GM19468 (cell line): Measurements from ENCODE around the gene MORF4L1.
A peak's percentile ranks its signal among the peaks of the same experiment; 100 is the strongest.
"Not testable (repeated sequence)": the region's sequence is repeated elsewhere in the genome, so short reads cannot be mapped to it uniquely, and the experiment has no call there.

Experiments
- ATAC-seq: cut with Tn5 transposase; IDR thresholded peaks from one replicate; pipeline ENCODE4 v1.9.1; 2021; ENCODE audit warnings: mild to moderate bottlenecking, moderate library complexity, moderate number of reproducible peaks; ENCODE audit not compliant: unreplicated experiment; ENCODE audit errors: extremely low read depth

Gene MORF4L1

GRCh38 chr15:78854833-78855372 lies 17.8 kb upstream of the MORF4L1 start:
- ATAC-seq, result no peak

- ATAC-seq, result no peak
These were observed 16.9 kb upstream of the MORF4L1 start for GRCh38 chr15:78855746-78856145.

- ATAC-seq, result peak; percentile 70
These were observed 12.5 kb upstream of the MORF4L1 start for GRCh38 chr15:78859971-78860719.

GRCh38 chr15:78865585-78865984 lies 7.1 kb upstream of the MORF4L1 start:
- not testable (repeated sequence) for ATAC-seq

GRCh38 chr15:78866031-78866430 lies 6.7 kb upstream of the MORF4L1 start:
- not testable (repeated sequence) for ATAC-seq

DNA sequence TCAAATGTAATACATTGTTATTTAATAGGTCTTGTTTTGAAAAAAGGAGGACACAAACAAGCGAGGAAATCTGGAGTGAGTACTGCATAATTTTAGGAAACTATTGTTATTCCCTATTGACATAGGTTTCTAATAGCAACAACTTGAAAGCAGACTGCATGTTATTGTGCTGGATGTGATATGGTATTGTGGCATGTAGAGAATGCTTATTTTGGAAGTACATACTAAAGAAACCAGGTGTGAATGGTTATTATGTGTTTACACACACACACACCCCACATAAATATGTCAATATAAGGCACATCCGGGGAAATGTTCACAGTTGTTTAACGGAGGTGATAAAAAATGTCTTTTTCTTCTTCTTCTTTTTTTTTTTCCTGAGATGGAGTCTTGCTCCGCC lies 5.9 kb upstream of the MORF4L1 start:
- no peak for ATAC-seq

- no peak for ATAC-seq
These were observed 4.3 kb upstream of the MORF4L1 start for GRCh38 chr15:78868366-78868765.

DNA sequence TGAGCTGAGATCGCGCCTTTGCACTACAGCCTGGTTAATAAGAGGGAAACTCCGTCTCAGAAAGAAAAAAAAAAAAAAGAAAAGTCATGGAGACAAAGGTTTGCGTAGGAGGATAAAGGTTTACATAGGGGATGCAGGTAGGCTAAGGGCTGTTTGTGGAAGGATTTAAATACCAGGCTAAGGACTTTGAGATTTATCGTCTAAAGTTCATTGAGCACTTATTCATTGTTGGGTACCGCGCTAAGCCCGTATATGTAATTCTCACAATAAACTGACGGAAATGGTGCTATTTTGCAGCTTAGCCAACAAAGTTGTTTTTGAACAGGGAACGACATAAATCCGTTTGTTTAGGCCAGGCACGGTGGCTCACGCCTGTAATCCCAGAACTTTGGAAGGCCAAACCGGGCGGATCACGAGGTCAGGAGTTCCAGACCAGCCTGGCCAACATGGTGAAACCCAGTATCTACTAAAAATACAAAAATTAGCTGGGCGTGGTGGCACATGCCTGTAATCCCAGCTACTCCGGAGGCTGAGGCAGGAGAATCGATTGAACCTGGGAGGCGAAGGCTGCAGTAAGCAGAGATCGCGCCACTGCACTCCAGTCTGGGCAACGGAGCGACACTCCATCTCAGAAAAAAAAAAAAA lies 1.1 kb upstream of the MORF4L1 start:
- ATAC-seq, result not testable (repeated sequence)

- peak; percentile 44 for ATAC-seq
These were observed 492 bp downstream of the MORF4L1 start for GRCh38 chr15:78872972-78873792.

GRCh38 chr15:78873793-78874765 lies 1.4 kb downstream of the MORF4L1 start:
- ATAC-seq, result no peak

- no peak for ATAC-seq
These were observed 2.6 kb downstream of the MORF4L1 start for GRCh38 chr15:78875107-78875914.

DNA sequence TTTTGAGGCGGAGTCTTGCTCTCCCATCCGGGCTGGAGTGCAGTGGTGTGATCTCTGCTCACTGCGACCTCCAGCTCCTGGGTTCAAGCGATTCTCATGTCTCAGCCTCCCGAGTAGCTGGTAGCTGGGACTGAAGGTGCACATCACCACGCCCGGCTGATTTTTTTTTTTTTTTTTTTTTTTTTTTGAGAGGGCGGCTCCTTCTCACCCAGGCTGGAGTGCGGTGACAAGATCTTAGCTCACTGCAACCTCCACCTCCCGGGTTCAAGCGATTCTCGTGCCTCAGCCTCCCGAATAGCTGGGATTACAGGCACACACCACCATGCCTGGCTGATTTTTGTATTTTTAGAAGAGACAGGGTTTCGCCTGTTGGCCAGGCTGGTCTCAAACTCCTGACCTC lies 4.3 kb downstream of the MORF4L1 start:
- ATAC-seq, result not testable (repeated sequence)

- ATAC-seq, result no peak
These were observed 5.7 kb downstream of the MORF4L1 start for GRCh38 chr15:78878356-78878755.

DNA sequence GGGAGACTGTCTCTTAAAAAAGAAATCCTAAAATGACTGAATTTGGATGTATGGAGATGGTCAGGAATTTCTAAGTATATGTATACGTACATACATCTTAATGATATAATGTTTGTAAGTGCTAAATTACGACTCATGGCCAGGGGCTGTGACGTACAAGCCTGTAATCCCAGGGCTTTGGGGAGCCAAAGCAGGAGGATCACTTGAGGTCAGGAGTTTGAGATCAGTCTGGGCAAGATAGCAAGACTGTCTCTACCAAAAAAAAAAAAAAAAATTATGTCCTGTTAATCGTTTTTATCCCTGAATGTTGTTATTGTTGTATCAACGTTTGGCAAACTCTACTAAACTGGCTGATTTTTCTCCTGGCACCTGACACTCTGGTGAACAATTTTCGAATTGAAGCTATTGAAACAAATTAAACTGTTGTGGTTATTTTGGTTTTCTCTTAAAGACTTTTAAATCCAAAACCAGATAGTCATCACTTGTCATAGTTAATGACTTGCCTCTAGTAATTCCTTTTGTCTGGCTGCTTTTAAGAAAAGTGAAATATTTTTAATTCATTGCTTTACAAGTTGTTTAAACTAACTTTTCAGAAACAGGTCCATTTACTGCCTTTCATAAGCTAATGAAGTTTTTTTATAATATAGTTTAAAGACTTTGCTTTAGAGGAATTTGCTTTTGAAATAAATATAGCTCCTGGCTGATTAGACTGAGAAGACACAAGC lies 7.0 kb downstream of the MORF4L1 start:
- no peak for ATAC-seq

- ATAC-seq, result no peak
These were observed 7.5 kb downstream of the MORF4L1 start for GRCh38 chr15:78880242-78880533.

DNA sequence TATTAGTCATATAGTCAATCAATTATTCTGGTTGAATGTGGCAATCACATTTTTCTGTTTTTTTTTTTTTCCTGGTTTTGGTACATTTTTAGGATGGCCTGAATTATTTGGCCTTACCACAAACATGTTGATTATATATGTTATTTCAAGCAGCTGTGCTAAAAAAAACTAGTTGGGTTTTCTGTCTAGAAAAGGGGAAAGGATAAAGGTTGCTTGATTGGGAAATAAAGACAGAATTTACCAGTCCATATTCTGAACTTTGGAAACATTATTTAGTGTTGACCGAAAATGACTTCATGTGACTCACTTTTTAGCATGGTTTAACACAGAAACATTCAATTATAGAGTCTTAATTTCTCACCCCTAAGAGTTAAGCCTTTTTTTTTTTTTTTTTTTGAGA lies 8.1 kb downstream of the MORF4L1 start:
- no peak for ATAC-seq

- ATAC-seq, result no peak
These were observed 9.0 kb downstream of the MORF4L1 start for GRCh38 chr15:78881681-78882080.

DNA sequence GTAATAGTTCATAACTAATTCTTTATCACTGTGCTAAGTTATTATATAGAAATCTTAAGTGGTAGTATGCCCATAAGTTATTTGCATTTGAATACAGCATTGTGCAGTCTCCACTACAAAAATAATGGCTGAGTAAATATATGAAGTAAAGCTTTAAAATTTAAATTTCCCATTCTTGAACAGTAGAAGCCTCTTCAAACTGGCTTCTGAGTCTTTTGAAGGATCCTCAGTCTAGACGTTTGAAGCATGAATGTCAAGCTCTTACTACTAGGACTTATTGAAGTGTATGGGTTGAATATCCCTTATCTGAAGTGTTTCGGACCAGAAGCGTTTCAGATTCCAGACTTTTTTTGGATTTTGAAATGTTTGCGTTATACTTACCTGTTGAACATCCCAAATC lies 16.3 kb downstream of the MORF4L1 start:
- ATAC-seq, result no peak
